Kidney tubule cell (primary cell): Measurements from ENCODE around the gene RFNG.
A peak's percentile ranks its signal among the peaks of the same experiment; 100 is the strongest.

ENCODE experiments used
- DNase-seq: peaks from one replicate; pipeline ENCODE4 v3.0.0-alpha.2; 2018; ENCODE audit warnings: low spot score

The RFNG gene

DNA sequence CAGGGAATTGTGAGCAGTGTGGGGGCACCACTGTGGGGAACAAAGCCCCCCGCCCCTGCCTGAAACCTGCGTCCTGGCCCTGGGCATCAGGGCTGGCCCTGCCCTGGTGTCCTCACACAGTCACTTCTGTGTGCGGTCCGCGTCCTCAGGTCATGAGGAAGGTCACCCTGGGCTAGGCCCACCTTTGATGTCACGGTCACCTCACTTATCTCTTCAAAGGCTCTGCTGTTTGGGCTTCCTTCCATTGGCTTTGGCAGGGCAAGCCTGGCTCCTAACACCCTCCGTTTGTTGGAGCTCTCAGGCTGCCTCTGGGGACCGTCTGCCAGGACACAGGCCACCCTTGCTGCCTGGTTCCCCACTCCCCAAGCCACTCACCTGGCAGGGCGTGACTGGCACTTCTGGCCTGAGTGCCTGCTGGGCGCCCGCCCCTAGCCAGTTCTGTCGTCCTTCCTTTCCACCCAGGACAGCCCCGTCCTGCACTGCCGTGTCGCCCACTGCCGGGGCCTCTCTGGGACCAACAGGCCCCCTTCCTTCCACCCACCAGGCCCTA, 37.8 kb downstream of the RFNG start:
- DNase-seq = no peak

DNA sequence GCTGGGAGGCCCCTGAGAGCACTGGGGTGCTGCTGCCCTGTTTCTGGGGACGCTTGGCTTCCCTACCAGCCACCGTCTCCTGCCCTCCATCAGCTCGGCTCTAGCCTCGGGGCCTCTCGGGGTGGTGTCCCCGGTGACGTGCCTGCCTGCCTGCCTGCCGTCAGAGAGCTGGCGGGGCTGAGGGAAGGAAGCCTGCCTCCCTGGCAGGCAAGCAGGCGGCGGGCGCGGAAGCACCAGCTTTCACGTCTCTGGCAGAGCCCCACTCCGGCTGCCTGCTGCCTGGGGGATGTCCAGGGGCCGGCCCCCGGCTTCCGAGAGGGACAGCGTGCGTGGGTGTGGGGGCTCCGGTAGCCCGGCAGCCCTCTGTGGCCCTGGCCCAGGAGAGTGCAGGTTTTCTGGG, 38.3 kb downstream of the RFNG start:
- no peak for DNase-seq

DNA sequence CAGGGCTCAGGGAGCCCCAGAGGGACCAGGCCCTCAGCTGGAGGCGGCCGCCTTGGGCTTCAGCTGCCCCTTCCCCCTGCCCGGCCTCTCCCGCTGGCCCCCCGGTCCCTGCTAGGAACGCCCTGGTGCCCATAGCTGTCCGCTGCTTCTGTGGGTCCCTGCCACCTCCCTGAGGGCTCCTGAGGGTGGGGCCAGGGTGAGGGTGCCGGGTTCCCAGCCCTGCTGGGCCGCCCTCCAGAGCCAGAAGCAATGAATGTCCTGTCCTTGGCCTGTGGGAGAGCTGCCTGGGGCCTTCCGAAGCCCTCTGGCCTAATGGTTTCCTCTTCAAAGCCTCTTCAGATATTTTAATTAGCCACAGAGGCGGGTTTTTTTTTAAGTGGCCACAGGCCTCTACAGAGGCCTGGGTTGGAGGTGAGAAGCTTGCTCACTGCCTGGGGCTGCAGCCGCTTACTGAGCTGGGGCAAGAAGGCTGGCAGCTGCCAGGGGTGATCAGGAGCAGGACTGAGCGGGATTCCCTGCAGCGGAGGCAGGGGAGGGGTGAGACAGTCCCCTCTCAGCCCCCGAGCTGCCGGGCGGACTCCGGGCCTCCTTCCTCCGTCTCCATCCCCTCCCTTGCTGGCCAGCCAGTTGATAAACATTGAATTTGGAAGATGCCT, 38.8 kb downstream of the RFNG start:
- no peak for DNase-seq

DNA sequence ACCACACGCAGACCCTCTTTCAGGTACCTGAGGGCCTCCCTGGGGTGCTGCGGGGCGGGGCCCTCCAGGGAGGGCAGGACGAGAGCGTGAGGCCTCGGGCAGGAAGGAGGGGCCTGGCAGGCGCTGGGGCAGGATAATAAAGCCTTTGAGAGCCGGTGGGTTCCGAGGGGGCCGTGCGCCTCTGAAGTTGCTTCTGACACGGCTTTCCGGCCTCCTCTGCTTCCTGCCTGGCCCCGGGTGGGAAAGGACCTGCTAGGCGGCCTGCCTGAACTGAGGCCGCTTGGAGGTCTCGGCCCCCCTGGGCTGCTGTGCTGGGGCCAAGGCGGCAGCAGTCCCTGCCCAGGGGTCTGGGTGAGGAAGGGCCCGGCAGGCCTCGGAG, 39.4 kb downstream of the RFNG start:
- DNase-seq = no peak

DNA sequence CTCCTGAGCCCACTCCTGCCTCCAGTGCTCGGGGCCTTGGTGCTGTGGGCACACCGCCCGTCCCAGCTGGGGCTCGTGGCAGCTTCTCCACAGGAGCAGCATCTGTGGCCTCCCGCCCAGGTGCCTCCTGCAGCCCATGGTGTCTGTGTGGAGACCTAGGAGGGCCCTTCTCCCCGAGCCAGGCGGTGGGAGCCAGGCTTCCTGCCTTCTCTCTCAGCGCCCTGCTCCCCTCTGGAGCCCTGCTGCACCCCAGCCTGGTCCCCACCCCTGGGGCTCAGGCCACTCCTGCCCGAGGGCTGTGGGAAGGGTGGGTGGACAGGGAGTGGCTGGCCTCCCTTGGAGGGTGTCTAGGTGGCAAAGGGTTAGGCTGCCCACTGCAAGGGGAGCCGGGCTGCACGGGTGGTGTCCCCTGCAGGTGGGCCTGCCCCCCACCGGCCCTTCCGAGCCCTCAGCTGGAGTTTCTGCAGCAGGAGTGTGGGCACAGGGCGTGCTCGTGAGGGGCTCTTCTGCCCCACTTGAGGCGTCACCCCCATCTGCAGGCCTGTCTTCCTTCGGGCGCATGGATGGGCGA, 39.9 kb downstream of the RFNG start:
- no peak for DNase-seq

DNA sequence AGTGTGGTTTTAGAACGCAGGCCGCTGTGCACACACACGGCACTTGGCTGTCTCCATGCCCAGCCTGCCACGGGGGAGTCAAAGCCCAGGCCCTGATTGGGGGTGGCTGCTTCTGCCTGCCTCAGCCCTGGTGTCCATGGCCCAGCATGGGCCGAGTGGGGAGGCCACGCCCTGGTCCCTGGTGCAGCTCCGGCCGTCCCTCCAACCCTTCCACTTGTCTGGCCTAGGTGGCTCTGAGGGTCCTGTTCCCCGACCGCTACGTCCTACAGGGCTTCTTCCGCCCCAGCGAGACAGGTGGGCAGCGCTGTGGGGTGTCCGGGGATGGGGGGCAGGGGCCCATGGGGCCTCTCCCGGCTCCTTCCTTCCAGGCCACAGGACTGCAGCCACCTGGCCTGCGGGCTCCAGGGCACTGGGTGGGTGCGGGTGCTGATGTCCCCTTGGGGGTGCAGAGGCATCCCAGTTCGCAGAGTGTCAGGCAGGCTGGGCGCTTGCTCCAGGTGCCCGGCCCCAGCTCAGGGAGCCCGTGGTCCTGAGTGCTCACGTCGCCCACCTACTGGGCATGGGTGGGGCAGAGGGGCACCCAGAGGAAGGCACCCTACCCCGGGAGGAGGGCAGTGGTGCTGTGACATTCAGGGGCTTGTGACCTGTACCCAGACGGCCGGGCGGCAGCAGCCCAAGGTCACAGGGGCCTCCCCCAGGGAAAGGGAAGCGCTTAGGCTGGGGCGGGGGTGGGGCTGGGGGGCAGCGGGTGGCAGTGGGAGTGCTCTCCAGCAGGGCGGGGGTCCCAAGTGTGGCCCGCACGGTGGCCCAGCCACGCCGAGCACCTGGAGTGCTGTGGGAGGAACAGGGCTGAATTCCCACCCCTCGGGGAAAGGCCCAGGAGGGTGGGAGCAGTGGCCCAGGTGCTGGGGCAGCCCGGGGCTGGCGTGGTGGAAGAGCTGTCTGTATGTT, 40.8 kb downstream of the RFNG start:
- no peak for DNase-seq

DNA sequence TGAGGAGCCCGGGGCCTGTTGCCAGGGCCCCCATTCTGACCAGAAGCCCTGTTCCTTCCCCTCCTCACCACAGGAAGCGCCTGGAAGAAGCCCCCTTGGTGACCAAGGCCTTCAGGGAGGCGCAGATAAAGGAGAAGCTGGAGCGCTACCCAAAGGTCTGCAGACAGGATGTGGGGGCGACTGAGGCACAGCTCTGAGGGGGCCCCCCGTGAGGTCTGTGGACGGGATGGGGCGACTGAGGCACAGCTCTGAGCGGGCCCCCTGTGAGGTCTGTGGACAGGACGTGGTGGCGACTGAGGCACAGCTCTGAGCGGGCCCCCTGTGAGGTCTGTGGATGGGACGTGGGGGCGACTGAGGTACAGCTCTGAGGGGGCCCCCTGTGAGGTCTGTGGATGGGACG, 42.2 kb downstream of the RFNG start:
- DNase-seq = no peak

DNA sequence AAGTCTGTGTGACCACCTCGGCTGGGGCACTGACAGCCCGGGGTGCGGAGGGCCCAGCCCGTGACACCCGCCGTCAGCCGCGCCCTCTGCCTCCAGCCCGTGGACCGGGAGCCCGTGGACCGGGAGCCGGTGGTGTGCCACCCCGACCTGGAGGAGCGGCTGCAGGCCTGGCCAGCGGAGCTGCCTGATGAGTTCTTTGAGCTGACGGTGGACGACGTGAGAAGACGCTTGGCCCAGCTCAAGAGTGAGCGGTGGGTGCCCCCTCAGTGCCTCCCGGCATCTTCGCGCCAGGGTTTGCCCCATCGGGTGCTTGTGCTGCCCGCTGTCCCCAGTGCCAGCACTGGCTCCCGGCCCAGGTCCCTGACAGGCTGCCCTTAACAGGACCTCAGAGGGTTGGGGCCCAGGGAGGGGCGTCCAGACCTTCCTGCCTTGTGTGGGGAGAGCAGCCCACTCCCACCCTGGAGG, 42.6 kb downstream of the RFNG start:
- no peak for DNase-seq

DNA sequence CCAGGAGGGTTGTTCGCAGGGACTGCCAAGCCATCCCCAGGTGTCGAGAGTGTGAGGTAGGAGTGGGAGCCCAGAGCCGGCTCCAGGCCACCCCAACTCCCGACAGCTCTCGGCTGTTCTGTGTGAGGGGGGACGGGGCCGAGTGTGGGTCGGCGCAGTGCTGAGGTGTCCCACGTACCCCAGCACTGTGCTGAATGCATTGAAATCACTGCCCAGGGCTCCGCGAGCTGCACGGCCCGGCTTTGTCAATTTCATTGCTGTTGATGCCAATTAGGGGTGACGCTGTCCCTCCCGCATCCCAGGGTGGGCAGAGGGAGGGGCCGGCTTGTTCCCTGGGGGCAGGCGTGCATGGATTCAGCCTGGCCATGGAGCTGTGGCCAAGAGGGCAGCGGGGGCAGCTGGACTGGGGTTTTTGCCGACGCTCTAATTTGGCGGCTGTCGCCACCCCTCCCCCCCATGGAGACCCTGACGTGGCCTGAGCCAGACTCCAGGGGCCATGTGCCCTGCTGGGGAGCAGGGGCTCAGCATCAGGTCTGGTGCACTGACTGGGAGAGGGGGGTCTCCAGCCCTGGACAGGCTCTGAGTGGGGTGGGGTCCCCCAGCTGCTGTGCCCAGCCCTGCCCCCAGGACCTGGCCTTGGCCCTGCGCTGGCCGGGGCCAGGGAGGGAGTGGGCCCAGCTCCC, 43.2 kb downstream of the RFNG start:
- no peak for DNase-seq

DNA sequence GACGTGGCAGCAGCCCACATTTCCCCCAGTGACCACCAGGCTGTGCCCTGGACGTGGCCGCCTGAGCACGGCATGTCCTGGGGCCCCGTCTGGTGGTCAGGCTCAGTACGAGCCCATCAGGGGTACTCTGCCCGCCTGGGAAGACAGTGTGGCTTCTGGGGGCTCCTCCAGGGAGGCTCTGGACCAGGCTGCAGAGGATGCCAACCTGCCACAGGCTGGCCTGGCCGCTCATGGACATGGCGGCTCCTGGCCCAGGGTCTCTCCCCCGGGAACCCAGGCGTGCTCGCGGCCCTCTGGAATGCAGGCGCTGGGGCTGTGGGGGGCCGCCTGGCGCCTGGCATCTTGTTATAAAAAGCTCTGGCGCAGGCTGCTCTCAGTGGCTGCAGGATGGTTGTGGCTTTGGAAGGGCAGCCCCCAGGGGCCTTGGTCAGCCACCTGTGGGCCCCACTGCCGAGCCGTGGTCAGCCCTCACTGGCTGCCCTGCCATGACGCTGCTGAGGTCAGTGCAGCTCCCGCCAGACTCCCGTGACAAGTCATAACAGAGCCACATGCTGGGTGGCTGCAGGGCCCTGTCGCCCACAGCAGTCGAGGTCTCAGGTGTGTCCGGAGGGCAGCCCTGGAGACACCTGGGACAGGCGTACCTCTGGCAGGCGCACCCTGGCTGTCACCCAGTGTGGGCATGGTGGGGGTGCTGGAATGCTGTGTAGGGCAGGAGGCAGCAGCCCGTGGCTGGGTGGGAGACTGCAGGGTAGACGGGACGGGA, 43.9 kb downstream of the RFNG start:
- DNase-seq = no peak

DNA sequence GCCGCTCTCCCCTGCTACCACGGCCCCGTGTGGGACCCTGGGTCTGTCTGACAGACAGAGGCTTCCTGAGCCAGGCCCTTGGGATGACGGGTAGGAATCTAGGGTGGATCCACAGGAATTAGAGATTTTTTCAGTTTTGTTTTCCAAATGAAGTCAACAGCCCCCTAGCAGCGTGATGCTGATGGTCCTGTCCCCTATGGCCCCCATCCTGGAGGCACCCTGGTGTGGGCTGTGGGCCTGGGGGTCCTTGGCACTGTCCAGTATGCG, 44.5 kb downstream of the RFNG start:
- no peak for DNase-seq

DNA sequence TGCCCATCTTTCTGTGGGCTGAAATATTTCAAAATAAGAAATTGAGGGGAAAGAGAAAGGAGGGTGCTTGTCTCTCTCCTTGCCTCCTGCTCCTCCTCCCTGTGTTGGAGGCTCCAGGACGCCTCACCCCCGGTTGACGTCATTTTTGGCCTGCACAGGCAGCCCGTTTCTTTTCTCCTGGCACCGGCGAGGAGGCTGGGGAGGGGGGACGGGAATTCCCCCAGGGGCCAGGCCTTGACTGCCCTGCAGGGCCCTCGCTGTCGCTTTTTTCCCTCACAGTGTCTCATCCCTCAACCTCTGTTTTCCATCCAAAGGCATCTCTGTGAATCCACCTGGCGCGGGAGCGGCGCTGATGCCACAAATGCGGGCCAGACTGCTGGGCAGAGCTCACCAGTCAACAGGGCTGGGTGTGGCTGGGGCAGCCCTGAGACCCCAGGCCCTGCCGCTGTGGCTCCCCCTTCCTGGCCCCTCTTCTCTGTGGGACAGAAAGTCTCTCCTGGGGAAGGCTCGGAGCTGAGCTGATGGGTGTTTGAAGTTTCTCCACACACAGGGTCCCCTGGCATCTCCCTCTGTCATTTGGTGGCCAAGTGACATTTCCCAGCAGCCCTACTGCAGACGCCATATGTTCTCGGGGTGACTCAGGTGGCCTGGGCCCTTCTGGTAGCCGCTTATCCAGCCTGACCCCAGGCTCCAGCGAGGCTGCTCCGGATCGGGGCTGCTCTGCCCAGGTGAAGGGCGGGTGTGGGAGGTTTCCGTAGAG, 45.0 kb downstream of the RFNG start:
- no peak for DNase-seq

DNA sequence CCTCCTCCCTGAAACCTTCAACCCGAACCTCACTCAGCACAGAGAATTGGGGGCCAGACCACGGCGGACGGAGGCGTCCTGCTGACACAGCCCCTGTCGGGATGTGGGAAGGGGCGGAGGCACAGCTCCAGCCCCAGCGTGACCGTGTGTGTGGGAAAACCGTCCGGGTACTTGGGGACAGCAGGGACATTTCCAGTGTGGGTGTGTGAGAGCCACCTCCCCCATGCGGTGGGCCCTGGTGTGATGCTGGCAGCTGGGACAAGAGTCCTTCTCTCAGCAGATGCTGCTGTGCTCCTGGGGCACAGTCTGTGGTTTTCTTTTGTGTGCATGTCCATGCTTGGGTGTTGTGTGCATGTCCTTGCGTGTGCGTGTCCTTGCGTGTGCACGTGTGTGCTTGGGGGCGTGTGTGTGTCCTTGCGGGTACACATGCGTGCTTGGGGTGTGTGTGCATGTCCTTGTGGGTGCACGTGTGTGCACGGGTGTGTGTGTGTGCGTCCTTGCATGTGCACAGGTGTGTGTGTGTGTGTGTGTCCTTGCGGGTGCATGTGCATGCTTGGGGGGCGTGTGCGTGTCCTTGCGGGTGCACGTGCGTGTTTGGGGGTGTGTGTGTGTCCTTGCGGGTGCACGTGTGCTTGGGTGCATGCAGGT, 45.8 kb downstream of the RFNG start:
- no peak for DNase-seq

DNA sequence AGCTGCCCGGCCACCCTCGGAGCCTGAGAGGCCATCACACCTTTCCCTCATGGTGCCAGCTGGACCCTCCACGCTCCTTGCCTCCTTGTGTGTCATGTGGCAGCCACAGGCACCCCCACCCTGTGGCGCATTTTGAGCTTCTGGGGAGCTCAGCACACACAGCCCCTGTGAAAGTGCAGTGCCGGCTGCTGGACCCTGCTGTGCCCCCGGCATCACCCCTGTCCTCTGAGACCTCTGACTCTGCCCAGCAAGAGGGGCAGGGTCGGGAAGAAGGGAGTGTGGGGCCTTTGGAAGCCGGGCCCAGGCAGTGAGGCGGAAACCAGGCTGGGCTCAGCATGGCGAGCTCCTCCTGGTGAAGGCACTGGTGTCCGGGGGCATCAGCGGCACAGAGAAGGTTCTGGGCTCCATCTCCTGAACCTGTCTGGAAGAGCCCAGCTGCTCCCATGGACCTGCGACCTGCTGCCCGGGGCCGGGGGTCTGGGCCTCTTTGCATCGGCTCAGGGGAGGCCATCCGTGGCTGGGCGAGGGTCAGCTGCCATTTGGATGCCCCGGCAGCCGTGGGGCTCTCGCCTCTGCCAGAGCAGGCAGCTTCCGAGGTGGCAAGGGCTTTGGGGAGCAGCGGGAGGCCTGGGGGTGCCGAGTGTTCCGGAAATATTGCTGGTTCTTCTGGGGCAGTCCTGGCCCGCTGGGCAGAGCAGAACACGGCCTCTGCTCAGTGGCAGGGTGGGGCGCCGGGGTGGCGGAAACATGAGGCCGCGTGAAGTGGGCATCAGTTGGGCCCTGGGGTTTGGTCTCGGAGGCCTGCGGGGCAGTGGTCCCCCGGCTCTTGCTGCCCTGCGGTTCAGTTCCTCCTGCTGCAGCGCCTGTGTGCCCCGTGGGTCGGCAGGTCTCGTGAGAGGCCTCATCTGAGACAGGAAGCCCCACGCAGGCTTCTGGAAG, 46.8 kb downstream of the RFNG start:
- no peak for DNase-seq

DNA sequence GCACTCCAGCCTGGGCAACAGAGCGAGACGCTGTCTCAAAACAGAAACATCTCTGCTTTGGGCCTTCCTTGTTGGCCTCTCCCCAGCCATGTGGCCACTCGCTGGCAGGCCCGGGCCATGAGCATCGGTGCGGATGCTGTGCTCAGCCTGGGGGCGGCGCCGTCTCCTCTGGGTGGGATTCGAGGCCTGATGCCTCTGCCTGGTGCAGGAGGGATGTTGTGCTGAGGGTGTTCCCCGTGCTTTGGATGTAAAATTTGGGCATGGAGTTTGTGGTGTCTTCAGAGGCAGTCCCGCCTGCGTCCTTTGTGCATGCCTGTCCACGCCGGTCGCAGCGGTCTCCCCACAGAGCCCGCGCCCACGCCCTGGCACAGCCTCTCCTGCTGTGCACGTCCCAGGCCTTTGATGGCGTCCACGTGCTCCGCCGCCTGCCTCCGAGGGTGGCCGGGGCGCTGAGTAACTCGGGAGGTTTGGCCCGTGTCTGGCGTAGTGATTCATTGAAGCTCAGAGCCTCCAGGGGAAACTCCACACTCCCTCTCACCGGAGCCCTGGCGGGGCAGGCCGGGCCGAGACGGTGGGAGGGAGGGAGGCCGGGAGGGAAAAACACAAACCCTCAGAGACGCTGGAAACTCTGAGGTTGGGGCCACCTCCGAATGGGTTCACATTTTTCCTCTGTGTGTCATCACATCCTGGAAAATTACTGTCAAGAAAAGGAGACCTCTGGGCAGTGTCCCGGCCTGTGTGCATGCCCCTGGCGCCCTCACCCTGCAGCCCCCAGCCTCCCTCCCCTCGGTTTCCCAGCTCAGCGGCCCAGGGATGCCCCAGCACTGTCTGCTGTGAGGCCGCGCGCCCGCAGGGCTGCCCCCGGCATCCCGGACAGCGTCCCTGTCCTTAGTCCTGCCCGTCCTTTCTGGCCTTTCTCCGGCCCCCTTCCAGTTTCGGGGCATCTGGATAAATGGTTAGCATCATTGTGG, 47.9 kb downstream of the RFNG start:
- peak; percentile 97 for DNase-seq

DNA sequence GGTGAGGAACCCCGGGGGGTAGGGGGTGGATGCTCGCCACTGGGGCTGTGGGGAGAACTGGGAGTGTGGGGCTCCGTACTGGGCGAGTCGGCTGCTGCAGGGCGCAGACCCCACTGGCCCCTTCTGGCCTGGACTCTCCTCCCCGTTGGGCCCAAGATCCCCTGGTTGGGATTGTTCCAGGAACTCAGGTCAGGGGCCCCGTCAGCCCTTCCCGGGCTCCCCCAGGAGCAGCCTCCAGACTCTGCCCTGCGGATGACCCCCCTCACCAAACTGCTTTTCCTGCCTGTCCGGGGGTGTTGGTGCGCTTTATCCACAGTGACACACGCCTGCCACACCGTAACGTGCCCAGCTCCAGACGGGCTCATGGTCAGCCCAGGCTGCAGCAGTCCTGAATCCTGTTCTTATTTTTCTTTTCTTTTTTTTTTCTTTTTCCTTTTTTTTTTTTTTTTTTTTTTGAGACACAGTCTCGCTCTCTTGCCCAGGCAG, 50.0 kb downstream of the RFNG start:
- no peak for DNase-seq

DNA sequence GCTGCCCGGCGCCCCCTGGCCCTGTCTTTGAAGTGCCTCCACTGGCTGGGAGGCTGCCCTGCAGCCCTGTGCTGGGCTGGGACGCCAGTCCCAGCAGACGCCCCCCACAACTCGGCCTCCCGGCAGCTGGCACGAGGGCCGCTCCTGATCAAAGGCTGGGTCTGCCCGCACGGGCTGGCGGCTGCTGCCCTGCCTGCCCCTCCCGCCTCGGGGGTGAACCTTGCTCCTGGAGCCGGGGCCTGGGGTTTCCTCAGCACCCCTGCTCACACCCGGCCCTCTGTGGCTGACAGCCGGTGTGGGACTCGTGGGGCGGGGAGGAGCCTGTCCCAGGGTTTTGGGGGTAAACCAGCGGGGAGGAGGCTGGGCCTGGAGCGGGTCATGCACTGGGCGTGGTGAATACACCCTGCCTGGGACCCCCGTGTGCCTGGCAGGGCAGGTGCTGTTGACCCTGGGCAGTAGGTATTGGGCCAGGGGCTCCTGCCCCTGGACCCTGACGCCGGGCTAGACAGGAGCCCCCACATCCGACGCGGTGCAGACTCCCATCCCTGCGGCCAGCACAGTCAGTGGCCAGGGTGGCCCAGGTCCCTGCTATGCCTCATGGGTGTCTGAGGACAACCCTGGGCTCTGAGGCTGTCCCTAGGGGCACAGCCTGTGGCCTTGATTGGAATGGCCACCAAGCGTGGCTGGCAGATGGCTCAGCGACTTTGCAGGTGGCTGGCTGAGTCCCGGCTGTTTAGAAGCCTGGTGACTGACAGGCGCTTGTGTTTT, 50.6 kb downstream of the RFNG start:
- no peak for DNase-seq
